H1 (cell line): ENCODE data around the gene GPX6. TPM values are rescaled to one million over a fixed set of nuclear protein-coding genes. Genes with fewer than 3 reads are reported as not detected.
"Not testable (repeated sequence)": the region's sequence is repeated elsewhere in the genome, so short reads cannot be mapped to it uniquely, and the experiment has no call there.

Experiments
- CTCF ChIA-PET: fragments of 300-600 bp; sonication (Branson Sonifier 250); formaldehyde crosslinking; loops from one replicate; lab custom pipeline; 2021; ENCODE audit not compliant: partially characterized antibody; lab: Charles Lee
- POLR2A ChIA-PET: fragments of 300-600 bp; sonication (Branson Sonifier 250); formaldehyde crosslinking; loops from one replicate; lab custom pipeline; 2021; ENCODE audit warnings: inconsistent platforms; ENCODE audit not compliant: partially characterized antibody; lab: Charles Lee
- DNase-seq, 2 experiments: peaks; one replicate each; pipeline versions ENCODE4 v3.0.0 to v3.0.0-alpha.2; 2010 to 2022; ENCODE audit warnings: low spot score in 2 of 2, low read depth in 1 of 2, mixed read lengths in 1 of 2
- FAIRE-seq: peaks from 2 replicates; lab custom pipeline; 2011; peaks lifted over from hg19 to GRCh38; lab: Jason Lieb, UNC
- H2AFZ ChIP-seq: 2 replicates; pipeline ENCODE4 v1.8.1; 2012; ENCODE audit warnings: low read length, inconsistent platforms
- H2AK5ac ChIP-seq: 2 replicates; pipeline ENCODE4 v1.6.1; 2013; ENCODE audit warnings: low read depth, low read length
- H2BK120ac ChIP-seq: replicated peaks from 2 replicates; pipeline ENCODE3; 2013; ENCODE audit warnings: low read depth, low read length, inconsistent platforms
- H2BK12ac ChIP-seq: 2 replicates; pipeline ENCODE4 v1.6.1; 2013; ENCODE audit warnings: low read depth, low read length
- H2BK15ac ChIP-seq: 2 replicates; pipeline ENCODE4 v1.6.1; 2013; ENCODE audit warnings: low read length
- H2BK20ac ChIP-seq: 2 replicates; pipeline ENCODE4 v1.6.1; 2013; ENCODE audit warnings: low read length
- H2BK5ac ChIP-seq: 2 replicates; pipeline ENCODE4 v1.6.1; 2013; ENCODE audit warnings: low read depth, low read length
- H3K14ac ChIP-seq: 2 replicates; pipeline ENCODE4 v1.6.1; 2013; ENCODE audit warnings: inconsistent platforms; ENCODE audit not compliant: insufficient read length
- H3K18ac ChIP-seq: 2 replicates; pipeline ENCODE4 v1.6.1; 2013; ENCODE audit warnings: low read length; ENCODE audit errors: extremely low read depth
- H3K23ac ChIP-seq: 2 replicates; pipeline ENCODE4 v1.6.1; 2013; ENCODE audit warnings: inconsistent platforms; ENCODE audit not compliant: insufficient read length
- H3K23me2 ChIP-seq: 2 replicates; pipeline ENCODE4 v1.6.1; 2013; ENCODE audit warnings: low read depth, low read length
- H3K27ac ChIP-seq: 2 replicates; pipeline ENCODE4 v1.6.1; 2011; ENCODE audit warnings: low read depth, low read length, inconsistent platforms
- H3K27me3 ChIP-seq, 4 experiments: replicated peaks in 1 of 4; 1 replicate in 1 of 4; 2 replicates in 3 of 4; pipeline versions ENCODE4 v1.6.1 to v1.8.1; 2011 to 2013; ENCODE audit warnings: low read length in 3 of 4, mild to moderate bottlenecking in 3 of 4, inconsistent platforms in 2 of 4, mixed read lengths in 2 of 4, moderate library complexity in 1 of 4; ENCODE audit not compliant: control insufficient read depth in 3 of 4, insufficient read depth in 3 of 4; ENCODE audit errors: extremely low read depth in 1 of 4
- H3K36me3 ChIP-seq, 4 experiments: 2 replicates each; pipeline versions ENCODE4 v1.6.1 to v1.8.1; 2011 to 2013; ENCODE audit warnings: mild to moderate bottlenecking in 4 of 4, low read length in 3 of 4, moderate library complexity in 2 of 4, control low read depth in 1 of 4, inconsistent platforms in 1 of 4; ENCODE audit not compliant: insufficient read depth in 4 of 4, control insufficient read depth in 2 of 4
- H3K4ac ChIP-seq: replicated peaks from 2 replicates; pipeline ENCODE3; 2013; ENCODE audit warnings: low read length, low read depth, mixed read lengths, inconsistent platforms; ENCODE audit not compliant: insufficient read length
- H3K4me1 ChIP-seq, 4 experiments: replicated peaks in 1 of 4; 1 replicate in 1 of 4; 2 replicates in 3 of 4; pipeline versions ENCODE4 v1.6.1 to v1.8.1; 2011 to 2013; ENCODE audit warnings: low read length in 3 of 4, inconsistent platforms in 2 of 4, mixed read lengths in 1 of 4; ENCODE audit not compliant: insufficient read depth in 4 of 4, control insufficient read depth in 3 of 4
- H3K4me2 ChIP-seq, 2 experiments: 2 replicates each; pipeline versions ENCODE4 v1.6.1 to v1.8.1; 2011 to 2013; ENCODE audit warnings: low read depth in 2 of 2, low read length in 2 of 2, control low read depth in 1 of 2, inconsistent platforms in 1 of 2, mild to moderate bottlenecking in 1 of 2; ENCODE audit not compliant: insufficient read depth in 1 of 2
- H3K4me3 ChIP-seq, 4 experiments: fragments of 200-600, 300-600 bp in 1 of 4; sonication (generic), shearing (Covaris generic), sonication (Bioruptor Twin) in 1 of 4; 2 replicates each; pipeline versions ENCODE4 v1.5.1 to v1.8.1; 2011 to 2016; ENCODE audit warnings: low read length in 4 of 4, low read depth in 3 of 4, control low read depth in 2 of 4, inconsistent platforms in 2 of 4, mild to moderate bottlenecking in 2 of 4, mixed read lengths in 1 of 4, moderate library complexity in 1 of 4; ENCODE audit not compliant: insufficient read depth in 2 of 4; ENCODE audit errors: extremely low read depth in 1 of 4
- H3K56ac ChIP-seq: replicated peaks from 2 replicates; pipeline ENCODE3; 2013; ENCODE audit warnings: low read depth, mild to moderate bottlenecking, mixed read lengths, low read length, inconsistent platforms; ENCODE audit not compliant: insufficient read length
- H3K79me1 ChIP-seq: 2 replicates; pipeline ENCODE4 v1.6.1; 2013; ENCODE audit warnings: low read depth, low read length, control low read depth
- H3K79me2 ChIP-seq, 2 experiments: 2 replicates each; pipeline versions ENCODE4 v1.6.1 to v1.8.1; 2012 to 2013; ENCODE audit warnings: low read length in 2 of 2, mild to moderate bottlenecking in 2 of 2, inconsistent platforms in 1 of 2; ENCODE audit not compliant: insufficient read depth in 2 of 2, control insufficient read depth in 1 of 2
- H3K9ac ChIP-seq, 4 experiments: replicated peaks in 1 of 4; 1 replicate in 1 of 4; 2 replicates in 3 of 4; pipeline versions ENCODE4 v1.6.1 to v1.8.1; 2011 to 2013; ENCODE audit warnings: low read depth in 3 of 4, low read length in 3 of 4, control low read depth in 2 of 4, mild to moderate bottlenecking in 2 of 4, moderate library complexity in 2 of 4, inconsistent platforms in 1 of 4; ENCODE audit errors: extremely low read depth in 1 of 4
- H3K9me3 ChIP-seq, 2 experiments: 2 replicates each; pipeline versions ENCODE4 v1.6.1 to v1.8.1; 2012 to 2013; ENCODE audit warnings: mild to moderate bottlenecking in 2 of 2, moderate library complexity in 2 of 2, control low read depth in 1 of 2, inconsistent platforms in 1 of 2, low read depth in 1 of 2, low read length in 1 of 2, mixed read lengths in 1 of 2; ENCODE audit not compliant: insufficient read depth in 2 of 2
- H4K20me1 ChIP-seq, 2 experiments: replicated peaks in 1 of 2; 2 replicates each; pipeline versions ENCODE3 to v1.8.1; 2011 to 2013; ENCODE audit warnings: inconsistent platforms in 2 of 2, low read length in 2 of 2, mild to moderate bottlenecking in 1 of 2; ENCODE audit not compliant: insufficient read depth in 2 of 2, control insufficient read depth in 1 of 2
- H4K5ac ChIP-seq: 2 replicates; pipeline ENCODE4 v1.6.1; 2013; ENCODE audit warnings: low read length, low read depth, mixed read lengths, inconsistent platforms; ENCODE audit not compliant: insufficient read length
- H4K8ac ChIP-seq: 2 replicates; pipeline ENCODE4 v1.8.0; 2013; ENCODE audit warnings: mild to moderate bottlenecking, moderate library complexity, low read length, inconsistent platforms; ENCODE audit not compliant: insufficient read depth; ENCODE audit errors: extremely low read depth
- H4K91ac ChIP-seq: replicated peaks from 2 replicates; pipeline ENCODE3; 2013; ENCODE audit warnings: low read length, mixed read lengths, inconsistent platforms; ENCODE audit not compliant: insufficient read length
- WGBS, 2 experiments: shearing (Covaris generic) in 1 of 2; methylation state at CpG; one replicate each; pipeline versions ENCODE4 v1.1.6 to v1.1.7; 2013 to 2015; ENCODE audit warnings: low lambda C conversion rate in 2 of 2, mixed read lengths in 2 of 2, inconsistent platforms in 1 of 2, low coverage in 1 of 2, missing lambda C conversion rate in 1 of 2; ENCODE audit not compliant: insufficient replicate concordance in 2 of 2, insufficient coverage in 1 of 2, insufficient read length in 1 of 2; ENCODE audit errors: extremely low coverage in 1 of 2, missing lambda C conversion rate in 1 of 2; 5-methylcytosine and 5-hydroxymethylcytosine counted together
- polyA plus RNA-seq, 7 experiments: library from polyadenylated mRNA; depleted of rRNA in 3 of 7; stranded (reverse) in 5 of 7; unstranded in 2 of 7; fragments of >200 nt in 5 of 7; fragments of 200-250 nt in 2 of 7; gene quantifications; 1 replicate in 5 of 7; 2 replicates in 1 of 7; 4 replicates in 1 of 7; pipeline versions ENCODE4 v1.2.1 to v1.2.3, GENCODE V29; 2011 to 2013; ENCODE audit warnings: missing spikeins in 2 of 7, mixed read lengths in 2 of 7
- total RNA-seq: library from RNA; stranded (reverse); fragmentation: NEBNext Ultra II Directional; extraction: Animal tissue kit (Norgen Biotek cat#: 25700); gene quantifications from 2 replicates; pipeline ENCODE4 v1.2.1, GENCODE V29; 2021

GPX6 gene
- total and polyA plus RNA-seq, 2 of the 8 experiments (the other 6 are each of a cell fraction or from before 2014, with no cell fraction given) = not detected

GRCh38 chr6:28502709-28503305, 12.8 kb downstream of the GPX6 start:
- H3K23ac ChIP-seq, H2BK12ac ChIP-seq, H3K79me1 ChIP-seq, H3K4me2 ChIP-seq, H2AFZ ChIP-seq, H4K20me1 ChIP-seq, H3K4ac ChIP-seq, H3K4me3 ChIP-seq, POLR2A ChIA-PET, H3K23me2 ChIP-seq, H2BK5ac ChIP-seq, H3K4me1 ChIP-seq, H3K18ac ChIP-seq, H4K8ac ChIP-seq, FAIRE-seq, H2AK5ac ChIP-seq, H2BK15ac ChIP-seq, H3K36me3 ChIP-seq, H2BK120ac ChIP-seq, H4K5ac ChIP-seq, H3K14ac ChIP-seq, H3K56ac ChIP-seq, H3K9ac ChIP-seq, H3K79me2 ChIP-seq, H2BK20ac ChIP-seq, H3K27ac ChIP-seq, H3K27me3 ChIP-seq, DNase-seq, H4K91ac ChIP-seq: not testable (repeated sequence)
- H3K9me3 ChIP-seq = peaks cover 0 to 12% of the 10 kb centered on the region in 2 experiments; a peak in 2 of 4 replicates
- CTCF ChIA-PET = interaction anchor here (1.0 kb wide), 1 partner anchor 40 kb away, joined by 3 read pairs; no protein-coding TSS in a partner anchor
- 74% methylated on average over 7 of the region's 7 CpGs; no CpG with 5 or more reads in 1 of the 2 experiments for WGBS, 2 experiments

- WGBS, 2 experiments = no CpG with 5 or more reads among the region's 35 CpGs
- H3K36me3 ChIP-seq, H2BK5ac ChIP-seq, H3K27me3 ChIP-seq, H4K8ac ChIP-seq, H3K9ac ChIP-seq, H3K27ac ChIP-seq, H3K4ac ChIP-seq, H3K4me2 ChIP-seq, H4K20me1 ChIP-seq, H3K14ac ChIP-seq, CTCF ChIA-PET, H2BK120ac ChIP-seq, H2BK12ac ChIP-seq, H2BK20ac ChIP-seq, H4K91ac ChIP-seq, FAIRE-seq, H2AFZ ChIP-seq, H3K23ac ChIP-seq, H2BK15ac ChIP-seq, H3K56ac ChIP-seq, DNase-seq, H2AK5ac ChIP-seq, H3K23me2 ChIP-seq, H4K5ac ChIP-seq, H3K4me3 ChIP-seq, H3K79me1 ChIP-seq, POLR2A ChIA-PET, H3K4me1 ChIP-seq, H3K79me2 ChIP-seq, H3K18ac ChIP-seq: not testable (repeated sequence)
- H3K9me3 ChIP-seq = peaks cover 0 to 12% of the 10 kb centered on the region in 2 experiments; a peak in 2 of 4 replicates
Observed at GRCh38 chr6:28502136-28502535, 13.5 kb downstream of the GPX6 start.
